ENCODE results near the gene SMPD4. TPM values are rescaled to one million over a fixed set of nuclear protein-coding genes. Genes with fewer than 3 reads are reported as not detected.
"Not testable (repeated sequence)": the region's sequence is repeated elsewhere in the genome, so short reads cannot be mapped to it uniquely, and the experiment has no call there.

The SMPD4 gene
- total and polyA plus RNA-seq, 2 of the 8 experiments (the other 6 are each of a cell fraction or from before 2014, with no cell fraction given) = 102 to 106 TPM

- H3K4me3 ChIP-seq (ENCODE audit: extremely low read depth in 1 of 4, insufficient read depth in 2 of 4, low read depth in 3 of 4, low read length in 4 of 4) = peak overlapping the region; percentile 10 to 42 (median 16); a peak in 6 of 8 replicates
- H2BK5ac ChIP-seq (ENCODE audit: low read depth, low read length); H3K36me3 ChIP-seq (ENCODE audit: control insufficient read depth in 2 of 4, insufficient read depth in 4 of 4, low read length in 3 of 4); H3K23ac ChIP-seq (ENCODE audit: insufficient read length); H3K23me2 ChIP-seq (ENCODE audit: low read depth, low read length); H2BK15ac ChIP-seq (ENCODE audit: low read length); H4K91ac ChIP-seq (replicated peaks; ENCODE audit: insufficient read length, low read length); H3K56ac ChIP-seq (replicated peaks; ENCODE audit: insufficient read length, low read depth, low read length); H3K27ac ChIP-seq (ENCODE audit: low read depth, low read length); FAIRE-seq; H4K20me1 ChIP-seq (replicated peaks in 1 of 2; ENCODE audit: control insufficient read depth in 1 of 2, insufficient read depth in 2 of 2, low read length in 2 of 2); H3K4ac ChIP-seq (replicated peaks; ENCODE audit: insufficient read length, low read depth, low read length); H2BK120ac ChIP-seq (replicated peaks; ENCODE audit: low read depth, low read length); H2BK20ac ChIP-seq (ENCODE audit: low read length); H4K5ac ChIP-seq (ENCODE audit: insufficient read length, low read depth, low read length); POLR2A ChIA-PET (ENCODE audit: partially characterized antibody); H3K9ac ChIP-seq (replicated peaks in 1 of 4; ENCODE audit: extremely low read depth in 1 of 4, low read depth in 3 of 4, low read length in 3 of 4); H2BK12ac ChIP-seq (ENCODE audit: low read depth, low read length); H2AFZ ChIP-seq (ENCODE audit: low read length); H2AK5ac ChIP-seq (ENCODE audit: low read depth, low read length); H3K79me1 ChIP-seq (ENCODE audit: low read depth, low read length); H3K79me2 ChIP-seq (ENCODE audit: control insufficient read depth in 1 of 2, insufficient read depth in 2 of 2, low read length in 2 of 2); H3K27me3 ChIP-seq (replicated peaks in 1 of 4; ENCODE audit: control insufficient read depth in 3 of 4, extremely low read depth in 1 of 4, insufficient read depth in 3 of 4, low read length in 3 of 4); H3K18ac ChIP-seq (ENCODE audit: extremely low read depth, low read length); H3K9me3 ChIP-seq (ENCODE audit: insufficient read depth in 2 of 2, low read depth in 1 of 2, low read length in 1 of 2); H3K4me1 ChIP-seq (replicated peaks in 1 of 4; ENCODE audit: control insufficient read depth in 3 of 4, insufficient read depth in 4 of 4, low read length in 3 of 4): not testable (repeated sequence)
- peak overlapping the region; percentile 38 to 51 for H3K4me2 ChIP-seq (ENCODE audit: insufficient read depth in 1 of 2, low read depth in 2 of 2, low read length in 2 of 2)
- CTCF ChIA-PET (ENCODE audit: partially characterized antibody) = interaction anchor here (0.6 kb wide), 1 partner anchor 136 kb away, joined by 3 read pairs; no protein-coding TSS in a partner anchor
- 71% methylated on average over 11 of the region's 28 CpGs; no CpG with 5 or more reads in 1 of the 2 experiments for WGBS, 2 experiments (ENCODE audit: extremely low coverage in 1 of 2, insufficient coverage in 1 of 2, insufficient read length in 1 of 2, insufficient replicate concordance in 2 of 2, low coverage in 1 of 2, low lambda C conversion rate in 2 of 2, missing lambda C conversion rate in 1 of 2)
- H3K14ac ChIP-seq (ENCODE audit: insufficient read length) = peak overlapping the region; percentile 77
- peak overlapping the region; percentile 79 for H4K8ac ChIP-seq (ENCODE audit: extremely low read depth, insufficient read depth, low read length)
- DNase-seq (ENCODE audit: low read depth in 1 of 2, low spot score in 2 of 2) = peak in 1 of 2 experiments; percentile 43
These were observed 37.9 kb downstream of the SMPD4 start for GRCh38 chr2:130143266-130144039.
